GM21619 (cell line): ENCODE measurements around the gene CAMTA2.
A peak's percentile ranks its signal among the peaks of the same experiment; 100 is the strongest.

Experiments
- ATAC-seq: cut with Tn5 transposase; IDR thresholded peaks from one replicate; pipeline ENCODE4 v1.9.1; 2021; ENCODE audit not compliant: unreplicated experiment

CAMTA2 gene

GRCh38 chr17:4947411-4948165, 39.9 kb downstream of the CAMTA2 start:
- ATAC-seq: no peak

DNA sequence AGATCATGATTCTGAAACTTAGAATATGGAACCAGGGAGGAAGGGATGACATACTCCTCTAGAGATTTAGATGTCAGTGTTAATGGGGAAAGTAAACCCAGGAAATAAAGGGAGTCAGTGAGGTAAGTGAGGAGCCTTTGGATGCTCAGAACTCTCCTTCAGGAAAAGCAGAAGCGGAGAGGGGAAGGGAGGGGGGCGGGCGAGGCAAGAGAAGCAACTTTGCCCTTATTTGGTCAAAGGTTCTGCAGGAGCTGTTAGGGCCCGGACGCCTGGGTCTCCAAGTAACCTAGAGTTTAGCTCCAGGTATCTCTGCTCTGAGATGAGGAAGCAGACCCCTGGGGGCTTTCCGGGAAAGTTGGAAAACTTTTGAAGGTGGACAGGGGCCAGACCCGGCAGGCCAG, 40.5 kb downstream of the CAMTA2 start:
- ATAC-seq: no peak

DNA sequence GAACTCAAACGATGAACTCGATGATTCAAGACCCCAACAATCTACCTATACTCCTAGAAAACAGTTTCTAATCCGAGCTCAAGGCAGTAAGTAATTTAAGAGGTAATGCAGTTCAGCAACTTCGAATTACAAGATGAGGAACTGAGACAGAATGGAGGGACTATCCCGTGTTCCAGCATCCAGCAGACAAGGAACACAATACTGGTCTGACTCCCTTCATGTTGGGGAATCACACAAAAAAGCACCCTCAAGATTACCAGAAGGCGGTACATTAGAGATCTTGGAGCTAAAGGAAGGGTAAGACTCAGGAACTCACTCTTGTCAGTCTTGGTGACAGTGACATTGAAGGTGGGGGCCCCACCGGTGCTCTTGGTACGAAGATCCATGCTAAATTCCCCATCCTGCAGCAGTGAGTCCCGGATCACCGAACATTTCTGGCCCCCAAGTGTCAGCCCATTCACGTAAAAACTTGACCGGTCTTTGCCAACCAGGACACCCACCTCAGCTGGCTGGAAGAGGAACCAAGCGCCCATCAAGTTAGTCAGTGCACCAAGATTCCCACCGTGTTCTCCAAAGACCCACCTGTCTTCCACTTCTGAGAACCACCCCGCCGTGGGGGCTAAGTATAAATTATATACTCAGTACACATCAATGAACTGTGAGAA, 41.0 kb downstream of the CAMTA2 start:
- ATAC-seq: no peak

DNA sequence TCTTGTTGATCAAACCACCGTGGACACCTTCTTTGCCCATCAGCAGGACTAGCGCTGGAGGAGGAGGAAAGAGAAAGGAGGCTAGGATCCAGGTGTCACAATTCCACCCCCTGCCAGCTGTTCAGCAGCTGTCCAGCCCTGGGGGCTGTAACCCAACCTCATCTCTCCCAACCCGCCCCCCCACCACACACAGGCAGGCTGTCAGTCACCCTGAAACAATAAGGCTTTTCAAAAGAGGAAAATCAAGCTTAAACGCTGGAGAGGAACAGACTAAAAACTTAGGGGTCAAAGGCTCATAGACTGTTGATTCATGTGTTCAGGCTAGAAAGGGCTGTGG, 41.6 kb downstream of the CAMTA2 start:
- no peak for ATAC-seq

DNA sequence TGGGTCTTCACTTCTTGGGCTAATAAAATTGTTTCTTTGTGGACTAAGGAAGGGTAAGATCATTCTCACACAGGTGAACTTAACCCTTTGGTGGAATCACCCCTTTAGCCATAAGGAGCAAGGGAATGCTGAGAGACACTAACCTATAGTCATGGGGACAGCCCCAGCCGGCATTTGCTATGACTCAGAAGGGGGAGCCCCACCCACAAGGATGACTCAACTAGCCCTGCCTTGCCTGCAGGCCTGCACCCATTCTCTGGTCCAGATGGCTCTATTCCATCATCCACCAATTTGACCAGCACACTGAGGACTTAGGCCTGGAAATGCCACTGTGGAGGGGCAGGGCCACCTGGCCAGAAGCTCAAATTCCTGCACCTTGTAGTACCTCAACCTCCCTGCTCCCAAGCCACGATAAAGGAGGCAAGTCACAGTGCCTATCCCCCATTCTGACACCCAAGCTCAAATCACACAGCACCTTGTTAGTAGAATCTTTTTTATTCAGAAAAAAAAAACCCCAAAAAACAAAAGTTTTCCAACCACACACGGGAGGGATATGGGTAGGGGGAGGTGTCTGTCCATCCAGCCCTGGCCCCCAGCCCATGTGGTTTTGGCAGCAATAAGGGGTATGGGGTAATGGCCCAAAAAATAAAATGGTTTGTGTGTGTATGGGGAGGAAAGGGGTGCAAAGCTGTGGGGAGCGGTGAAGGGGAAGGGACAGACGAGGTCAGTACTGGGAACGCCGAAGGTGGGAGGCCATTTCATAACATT, 42.1 kb downstream of the CAMTA2 start:
- peak; percentile 19 for ATAC-seq

DNA sequence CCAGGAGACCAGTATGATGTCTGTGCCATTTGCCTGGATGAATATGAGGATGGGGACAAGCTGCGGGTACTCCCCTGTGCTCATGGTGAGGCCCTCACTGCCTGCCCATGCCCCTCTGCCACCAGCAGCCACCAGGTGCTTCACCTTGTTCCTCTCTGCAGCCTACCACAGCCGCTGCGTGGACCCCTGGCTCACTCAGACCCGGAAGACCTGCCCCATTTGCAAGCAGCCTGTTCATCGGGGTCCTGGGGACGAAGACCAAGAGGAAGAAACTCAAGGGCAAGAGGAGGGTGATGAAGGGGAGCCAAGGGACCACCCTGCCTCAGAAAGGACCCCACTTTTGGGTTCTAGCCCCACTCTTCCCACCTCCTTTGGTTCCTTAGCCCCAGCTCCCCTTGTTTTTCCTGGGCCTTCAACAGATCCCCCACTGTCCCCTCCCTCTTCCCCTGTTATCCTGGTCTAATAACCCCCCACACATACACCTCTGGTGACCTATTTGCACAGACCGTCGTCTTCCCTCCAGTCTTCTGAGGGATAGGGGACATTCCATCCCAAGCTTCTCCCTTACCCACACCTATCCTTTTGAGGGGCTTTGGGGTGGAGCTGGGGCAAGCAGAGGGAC, 42.8 kb downstream of the CAMTA2 start:
- no peak for ATAC-seq

DNA sequence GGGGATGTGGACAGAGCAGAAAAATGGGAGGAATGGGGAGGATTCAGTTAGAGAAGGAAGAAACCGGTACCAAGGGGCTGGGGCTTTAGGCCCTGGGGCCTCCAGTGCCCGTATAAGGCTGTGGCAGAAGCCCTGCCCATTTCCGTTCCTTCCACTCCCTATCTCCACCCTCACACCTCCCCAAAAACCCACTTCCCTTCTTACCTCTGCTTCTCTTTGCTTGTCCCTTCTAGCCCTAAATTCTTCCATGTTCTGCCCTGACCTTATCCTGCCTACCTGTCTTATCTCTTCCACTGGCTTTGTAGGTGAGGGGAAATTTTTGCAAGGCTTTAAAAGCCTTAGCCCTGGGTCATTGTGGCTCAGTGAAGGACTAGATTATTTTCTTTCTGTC, 43.3 kb downstream of the CAMTA2 start:
- ATAC-seq: no peak

GRCh38 chr17:4942760-4943508, 44.5 kb downstream of the CAMTA2 start:
- ATAC-seq: no peak

- no peak for ATAC-seq
Observed at GRCh38 chr17:4941319-4941610, 46.2 kb downstream of the CAMTA2 start.

DNA sequence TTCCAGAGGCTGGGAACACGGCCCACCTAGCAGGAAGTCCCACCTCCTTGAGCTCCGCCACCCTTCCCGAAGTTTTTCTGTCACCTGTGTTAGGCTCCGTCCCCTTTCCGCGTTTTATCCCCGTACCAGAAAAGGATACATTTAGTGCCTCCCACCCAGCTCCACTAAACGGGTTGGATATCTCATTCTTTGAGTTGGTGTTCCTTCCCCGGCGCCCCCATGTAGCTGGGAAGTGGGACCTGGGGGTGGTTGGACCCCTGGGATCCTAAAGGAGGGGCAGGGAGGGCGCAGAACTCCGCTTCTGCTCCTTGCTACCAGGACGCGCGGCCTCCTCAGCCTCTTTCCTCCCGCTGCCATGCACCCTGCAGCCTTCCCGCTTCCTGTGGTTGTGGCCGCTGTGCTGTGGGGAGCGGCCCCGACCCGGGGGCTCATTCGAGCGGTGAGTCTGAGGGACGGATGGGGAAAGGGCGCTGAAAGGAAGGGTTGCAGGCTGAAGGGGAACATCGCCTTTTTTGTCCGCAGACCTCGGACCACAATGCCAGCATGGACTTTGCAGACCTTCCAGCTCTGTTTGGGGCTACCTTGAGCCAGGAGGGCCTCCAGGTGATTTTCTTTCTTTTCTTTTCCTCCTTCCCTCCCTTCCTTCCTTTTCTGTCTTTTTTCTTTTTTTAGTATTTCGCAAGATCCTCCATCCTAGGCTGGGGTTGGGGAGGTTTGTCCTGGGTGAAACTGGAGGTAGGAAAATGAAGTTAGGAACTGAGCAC, 46.7 kb downstream of the CAMTA2 start:
- no peak for ATAC-seq

- ATAC-seq: peak; percentile 57
Observed at GRCh38 chr17:4939796-4940554, 47.5 kb downstream of the CAMTA2 start, which contains the start of the genes RNF167 and SLC25A11. RNF167 (plus strand) TSS chr17:4940268; CDS start chr17:4940910, 642 bp downstream. SLC25A11 (minus strand) TSS chr17:4940046; CDS start chr17:4939910, 136 bp downstream.

DNA sequence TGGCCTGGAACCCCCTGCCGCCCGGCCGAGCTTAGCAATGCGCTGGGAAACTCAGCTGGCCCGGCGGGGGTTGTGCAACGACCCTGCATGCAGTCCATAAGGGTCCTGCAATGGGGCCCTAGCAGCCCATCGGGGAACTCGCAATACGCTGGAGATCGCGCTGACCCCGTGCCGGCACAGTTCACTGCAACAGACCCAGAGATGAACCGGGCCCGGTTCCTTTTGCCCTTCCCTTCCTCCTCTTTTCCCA, 48.0 kb downstream of the CAMTA2 start:
- ATAC-seq: peak; percentile 11

- ATAC-seq: no peak
Observed at GRCh38 chr17:4938688-4939545, 48.6 kb downstream of the CAMTA2 start.

GRCh38 chr17:4938069-4938491, 49.4 kb downstream of the CAMTA2 start:
- no peak for ATAC-seq

GRCh38 chr17:4937553-4937952, 49.9 kb downstream of the CAMTA2 start:
- ATAC-seq: no peak

DNA sequence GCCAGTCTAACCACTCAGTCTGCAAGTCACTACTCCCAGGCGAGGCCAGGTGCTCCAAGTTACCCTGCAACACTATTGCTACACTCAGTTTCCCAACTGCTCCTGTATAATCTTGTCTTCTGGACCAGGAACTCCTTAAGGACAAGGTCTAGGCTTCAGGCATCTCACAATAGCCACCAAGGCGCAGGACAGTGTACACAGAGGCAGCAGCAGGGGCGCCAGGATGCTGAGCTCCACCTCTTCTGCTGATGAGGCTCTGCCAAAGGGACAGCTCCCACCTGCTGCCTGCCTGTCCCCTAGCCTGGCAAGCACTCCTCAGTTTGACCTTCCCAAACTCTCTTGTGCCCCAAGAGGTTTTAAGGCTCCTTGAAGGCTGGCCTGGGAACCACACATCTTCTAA, 51.0 kb downstream of the CAMTA2 start:
- ATAC-seq: no peak

GRCh38 chr17:4935650-4936049, 51.8 kb downstream of the CAMTA2 start:
- no peak for ATAC-seq

DNA sequence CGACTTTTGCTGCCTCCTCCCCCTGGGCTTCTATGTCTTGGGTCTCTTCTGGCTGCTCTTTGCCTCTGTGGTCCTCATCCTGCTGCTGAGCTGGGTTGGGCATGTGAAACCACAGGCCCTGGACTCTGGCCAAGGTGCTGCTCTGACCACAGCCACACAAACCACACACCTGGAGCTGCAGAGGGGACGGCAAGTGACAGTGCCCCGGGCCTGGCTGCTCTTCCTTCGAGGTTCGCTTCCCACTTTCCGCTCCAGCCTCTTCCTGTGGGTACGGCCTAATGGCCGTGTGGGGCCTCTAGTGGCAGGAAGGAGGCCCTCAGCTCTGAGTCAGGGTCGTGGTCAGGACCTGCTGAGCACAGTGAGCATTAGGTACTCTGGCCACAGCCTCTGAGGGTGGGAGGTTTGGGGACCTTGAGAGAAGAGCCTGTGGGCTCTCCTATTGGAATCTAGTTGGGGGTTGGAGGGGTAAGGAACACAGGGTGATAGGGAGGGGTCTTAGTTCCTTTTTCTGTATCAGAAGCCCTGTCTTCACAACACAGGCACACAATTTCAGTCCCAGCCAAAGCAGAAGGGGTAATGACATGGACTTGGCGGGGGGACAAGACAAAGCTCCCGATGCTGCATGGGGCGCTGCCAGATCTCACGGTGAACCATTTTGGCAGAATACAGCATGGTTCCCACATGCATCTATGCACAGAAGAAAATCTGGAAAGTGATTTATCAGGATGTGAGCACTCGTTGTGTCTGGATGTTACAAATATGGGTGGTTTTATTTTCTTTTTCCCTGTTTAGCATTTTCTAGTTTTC, 53.1 kb downstream of the CAMTA2 start:
- ATAC-seq: no peak
